Head of caudate nucleus (tissue), 42 donors: Measurements from ENCODE around the gene EZH2.

Experiments used
- DNase-seq, 42 donors: peaks; one replicate each; pipeline versions ENCODE4 v3.0.0 to v3.0.0-alpha.2; 2020 to 2021; ENCODE audit warnings: mixed read lengths in 7 of 42
- intact Hi-C: fragments of 100-400 bp; cut with DNase I; formaldehyde crosslinking; loops from one replicate; pipeline ENCODE4 v1.15.0; 2022

The EZH2 gene

GRCh38 chr7:148905093-148905666 lies 21.1 kb upstream of the EZH2 start:
- intact Hi-C loops = no loop called here
- no peak for DNase-seq

GRCh38 chr7:148903504-148903903 lies 19.4 kb upstream of the EZH2 start:
- intact Hi-C loops = no loop called here
- DNase-seq = no peak

- intact Hi-C loops = no loop called here
- no peak for DNase-seq
These were observed 17.1 kb upstream of the EZH2 start for GRCh38 chr7:148901178-148901577.

- intact Hi-C loops = no loop called here
- no peak for DNase-seq
These were observed 14.9 kb upstream of the EZH2 start for GRCh38 chr7:148898845-148899484.

DNA sequence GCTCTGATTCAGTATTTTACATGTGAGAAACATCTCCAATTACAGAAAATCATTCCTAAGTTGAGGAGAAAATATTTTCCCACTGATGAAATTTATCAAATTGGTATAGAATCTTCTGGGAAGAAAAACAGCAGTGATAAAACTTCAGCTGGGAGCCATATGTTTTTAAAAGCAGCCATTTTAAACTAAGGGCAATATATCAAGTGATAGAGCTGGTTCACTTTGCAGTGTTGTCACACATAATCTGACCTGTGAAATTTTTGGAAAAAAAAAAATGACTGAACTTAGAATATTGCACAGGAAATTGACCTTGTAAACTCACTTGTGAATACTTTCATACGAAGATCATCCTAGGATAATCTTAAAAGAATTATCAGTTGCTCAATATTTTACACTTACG lies 10.5 kb upstream of the EZH2 start:
- intact Hi-C loops = no loop called here
- no peak for DNase-seq

DNA sequence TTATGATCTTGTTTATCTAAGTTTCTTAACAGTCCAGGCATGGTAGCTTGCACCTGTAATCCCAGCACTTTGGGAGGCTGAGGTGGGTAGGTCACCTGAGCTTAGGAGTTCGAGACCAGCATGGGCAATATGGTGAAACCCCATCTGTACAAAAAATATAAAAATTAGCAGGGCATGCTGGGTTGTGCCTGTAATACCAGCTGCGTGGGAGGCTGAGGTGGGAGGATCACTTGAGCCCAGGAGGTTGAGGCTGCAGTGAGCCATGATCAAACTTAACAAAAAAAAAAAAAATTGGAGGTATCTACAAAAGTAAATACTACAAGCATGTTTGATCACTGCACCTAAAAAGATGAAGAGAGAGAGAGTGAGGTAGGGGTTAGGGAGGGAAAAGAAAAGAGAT lies 9.0 kb upstream of the EZH2 start:
- intact Hi-C loops = no loop called here
- no peak for DNase-seq

DNA sequence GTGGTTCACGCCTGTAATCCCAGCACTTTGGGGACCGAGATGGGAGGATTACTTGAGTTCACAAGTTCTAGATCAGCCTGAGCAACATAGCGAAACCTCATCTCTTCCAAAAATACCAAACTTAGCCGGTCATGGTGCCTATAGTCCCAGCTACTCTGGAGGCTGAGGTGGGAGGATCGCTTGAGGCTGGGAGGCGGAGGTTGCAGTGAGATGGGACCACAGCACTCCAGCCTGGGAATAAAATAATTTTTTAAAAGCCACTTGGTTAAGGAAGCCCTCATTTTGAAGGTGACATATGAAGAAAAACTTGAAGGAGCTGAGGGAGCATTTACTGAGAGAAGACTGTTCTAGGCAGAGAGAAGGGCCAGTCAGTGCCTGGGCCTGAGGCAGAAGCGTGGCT lies 4.2 kb upstream of the EZH2 start:
- no peak for DNase-seq
- intact Hi-C loops = loop anchor here (10.0 kb wide), 2 partner anchors 57 to 193 kb away; partner anchors contain the start of gene CUL1

GRCh38 chr7:148886844-148887243 lies 2.8 kb upstream of the EZH2 start:
- intact Hi-C loops = loop anchor here (10.0 kb wide), 2 partner anchors 58 to 192 kb away; partner anchors contain the start of gene CUL1
- no peak for DNase-seq

DNA sequence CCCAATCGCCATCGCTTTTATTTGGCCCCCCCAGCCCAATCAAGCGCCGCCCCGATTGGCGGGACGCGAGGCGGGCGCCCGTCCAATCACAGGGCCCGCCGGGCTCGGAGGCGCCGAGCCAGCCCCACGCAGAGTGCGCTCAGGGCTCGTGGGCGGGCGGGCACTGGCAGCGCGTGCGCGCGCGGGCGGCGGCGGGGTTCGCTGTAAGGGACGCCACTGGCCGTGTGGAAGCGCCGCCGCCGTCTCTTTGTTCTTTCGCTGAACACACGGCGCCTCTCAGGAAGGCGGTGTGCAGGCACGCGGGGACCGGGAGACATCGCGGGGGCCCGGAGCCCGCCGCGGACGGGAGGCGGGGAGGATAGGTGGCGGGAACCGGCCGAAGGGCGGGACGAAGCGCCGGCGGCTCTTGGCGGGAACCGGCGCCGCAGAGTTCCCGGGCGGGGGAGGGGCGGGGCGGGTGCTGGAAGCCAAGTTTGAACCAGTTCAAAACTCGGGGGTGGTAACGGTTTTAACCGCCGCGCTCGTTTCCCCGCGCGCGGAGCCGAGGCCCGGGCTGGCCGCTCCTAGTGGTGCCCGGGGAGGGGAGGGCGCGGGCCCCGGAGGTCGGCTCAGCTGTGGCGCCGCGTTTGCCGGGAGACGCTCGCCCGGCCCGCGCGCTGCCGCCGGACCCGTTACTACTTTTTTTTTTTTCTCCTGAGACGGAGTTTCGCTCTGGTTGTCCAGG lies 370 bp upstream of the EZH2 start:
- peak; percentile 77 to 97 (median 93) for DNase-seq
- intact Hi-C loops = loop anchor here (5.0 to 10.0 kb wide), 3 partner anchors 60 to 208 kb away; partner anchors contain the start of genes CUL1 and ZNF786

GRCh38 chr7:148883266-148884048 lies 634 bp downstream of the EZH2 start:
- intact Hi-C loops = loop anchor here (5.0 to 10.0 kb wide), 3 partner anchors 61 to 209 kb away; partner anchors contain the start of genes CUL1 and ZNF786
- peak in 41 of 42 donors; percentile 5 to 71 (median 34) for DNase-seq

- intact Hi-C loops = loop anchor here (5.0 to 10.0 kb wide), 3 partner anchors 62 to 209 kb away; partner anchors contain the start of genes CUL1 and ZNF786
- DNase-seq = no peak
These were observed 1.2 kb downstream of the EZH2 start for GRCh38 chr7:148882841-148883265.

DNA sequence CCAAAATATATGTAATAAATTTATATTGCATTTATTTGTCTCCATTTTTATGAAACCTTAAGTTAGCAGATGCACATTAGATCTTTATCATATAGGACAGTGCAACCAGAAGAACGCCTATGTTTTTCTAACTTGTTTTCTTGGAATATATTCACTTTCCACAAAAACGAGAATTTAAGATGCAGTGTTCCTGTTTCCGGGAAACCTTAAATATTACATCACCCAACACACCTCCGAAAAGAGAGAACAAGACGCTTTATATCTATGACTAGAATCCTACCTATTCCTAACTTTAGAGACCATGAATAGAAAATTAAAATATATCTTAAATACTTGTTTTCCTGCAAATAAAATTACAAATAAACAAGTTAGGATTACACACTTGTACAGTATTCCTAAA lies 1.9 kb downstream of the EZH2 start:
- intact Hi-C loops = loop anchor here (5.0 to 10.0 kb wide), 3 partner anchors 63 to 210 kb away; partner anchors contain the start of genes CUL1 and ZNF786
- no peak for DNase-seq

DNA sequence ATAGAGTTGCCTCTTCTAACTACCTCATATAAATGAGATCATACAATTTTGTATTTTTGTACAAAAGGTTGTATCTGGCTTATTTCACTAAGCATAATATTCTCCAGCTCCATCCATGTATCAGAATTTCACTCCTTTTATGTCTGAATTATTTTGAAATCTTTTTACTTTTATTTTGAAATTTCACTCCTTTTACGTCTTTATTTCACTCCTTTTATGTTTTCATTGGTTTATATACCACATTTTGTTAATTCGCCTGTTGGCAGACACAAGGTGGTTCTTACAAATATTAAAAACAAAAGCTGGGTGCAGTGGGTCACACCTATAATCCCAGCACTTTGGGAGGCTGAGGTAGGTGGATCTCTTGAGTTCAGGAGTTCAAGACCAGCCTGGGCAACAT lies 5.8 kb downstream of the EZH2 start:
- intact Hi-C loops = no loop called here
- DNase-seq = no peak

- intact Hi-C loops = no loop called here
- no peak for DNase-seq
These were observed 6.6 kb downstream of the EZH2 start for GRCh38 chr7:148877517-148877916.

DNA sequence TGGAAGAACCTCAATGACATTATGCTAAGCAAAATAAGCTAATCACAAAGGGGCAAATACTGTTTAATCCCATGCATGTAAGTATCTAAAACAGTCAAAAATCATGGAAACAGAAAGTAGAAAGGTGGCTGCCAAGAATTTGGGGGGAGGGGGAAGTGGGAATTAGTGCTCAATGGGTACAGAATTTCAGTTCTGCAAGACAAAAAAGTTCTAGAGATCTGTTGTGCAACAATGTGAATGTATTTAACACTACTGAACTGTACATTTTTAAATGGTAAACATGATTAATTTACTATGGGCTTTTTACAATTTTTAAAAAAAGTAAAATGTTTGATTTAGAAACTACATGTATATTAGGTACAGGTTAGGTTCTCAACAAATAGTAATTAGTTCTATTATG lies 11.9 kb downstream of the EZH2 start:
- no peak for DNase-seq
- intact Hi-C loops = no loop called here

GRCh38 chr7:148871551-148871950 lies 12.5 kb downstream of the EZH2 start:
- no peak for DNase-seq
- intact Hi-C loops = no loop called here

- DNase-seq = no peak
- intact Hi-C loops = no loop called here
These were observed 13.1 kb downstream of the EZH2 start for GRCh38 chr7:148871030-148871429.

GRCh38 chr7:148868378-148868674 lies 15.8 kb downstream of the EZH2 start:
- DNase-seq = no peak
- intact Hi-C loops = no loop called here

- intact Hi-C loops = no loop called here
- DNase-seq = no peak
These were observed 16.3 kb downstream of the EZH2 start for GRCh38 chr7:148867596-148868377.
